Pancreas (tissue), 10 donors: ENCODE data around the gene ADIPOQ. TPM values are rescaled to one million over a fixed set of nuclear protein-coding genes. Genes with fewer than 3 reads are reported as not detected.
A peak's percentile ranks its signal among the peaks of the same experiment; 100 is the strongest.
"Not testable (repeated sequence)": the region's sequence is repeated elsewhere in the genome, so short reads cannot be mapped to it uniquely, and the experiment has no call there.

Experiments
- ATAC-seq, 4 donors: fragments of 200-7000 bp; cut with Tn5 transposase; one replicate each; pipeline versions ENCODE4 v1.8.0 to v1.9.1; 2020; ENCODE audit warnings: mild to moderate bottlenecking in 4 of 4, moderate library complexity in 4 of 4
- DNase-seq, 6 donors: peaks; one replicate each; pipeline ENCODE4 v3.0.0-alpha.2; 2020
- FAIRE-seq: peaks from 2 replicates; lab custom pipeline; 2012; peaks lifted over from hg19 to GRCh38; lab: Jason Lieb, UNC
- H3K27ac ChIP-seq, 4 donors: fragments of 200-600 bp; sonication (generic); 1 replicate in 3 of 4; 2 replicates in 1 of 4; pipeline versions ENCODE4 v1.5.0 to v1.8.0; 2020
- H3K27me3 ChIP-seq, 4 donors: fragments of 200-600 bp; one replicate each; pipeline ENCODE4 v1.8.0; 2021
- H3K36me3 ChIP-seq, 3 donors: fragments of 200-600 bp; sonication (generic) in 1 of 3; one replicate each; pipeline versions ENCODE4 v1.5.0 to v1.8.0; 2020 to 2021
- H3K4me1 ChIP-seq, 3 donors: fragments of 200-600 bp; one replicate each; pipeline ENCODE4 v1.8.0; 2021
- H3K4me3 ChIP-seq, 4 donors: fragments of 200-600 bp; sonication (generic) in 2 of 4; one replicate each; pipeline versions ENCODE4 v1.5.0 to v1.8.0; 2020 to 2021
- H3K9me3 ChIP-seq, 4 donors: fragments of 200-600 bp; one replicate each; pipeline ENCODE4 v1.8.0; 2021
- WGBS, 2 donors: extraction: QIAGEN DNeasy Blood & Tissue Kit; methylation state at CpG; one replicate each; pipeline ENCODE4 v1.1.7; 2013; 5-methylcytosine and 5-hydroxymethylcytosine counted together
- intact Hi-C, 3 donors: fragments of 100-400 bp; cut with DNase I; formaldehyde crosslinking; loops; one replicate each; pipeline versions ENCODE4 v1.11.1 to v1.14.2; 2022
- polyA plus RNA-seq, 2 donors: library from polyadenylated mRNA; stranded (reverse); fragments of 200-250 nt; gene quantifications; one replicate each; pipeline ENCODE4 v1.2.3, GENCODE V29; 2013
- total RNA-seq, 6 donors: library from RNA; stranded (reverse); fragmentation: NEBNext Ultra II Directional in 4 of 6; extraction: Animal tissue kit (Norgen Biotek cat#: 25700) in 4 of 6; gene quantifications; one replicate each; pipeline versions ENCODE4 v1.2.1 to v1.2.4, GENCODE V29; 2021 to 2023
- TF ChIP-seq, protein P1 (sequence below), 4 donors: fragments of 200-600 bp; sonication (generic) in 3 of 4; IDR thresholded peaks; one replicate each; pipeline versions ENCODE4 v1.5.0 to v1.8.0; 2021; ENCODE audit warnings: antibody characterized with exemption in 4 of 4
- donor health status: healthy with polysubstance abuse.
- donor health status: DM: no; HTN: no; CAD: no; lungs with moderate emphysema.
- donor health status: DM: no; HTN: no; CAD: no.
- donor health status: control.
- donor health status: control.
- donor health status: Bipolar disorder and iron deficiency.
- donor health status: DM: yes; HTN: yes; CAD: no.
- donor health status: DM: no; HTN: no; CAD: no.
- donor health status: DM: no; HTN: no; CAD: no.
- donor health status: DM: yes; HTN: yes; CAD: no.

ADIPOQ gene
- total and polyA plus RNA-seq, 8 donors = 0.03 to 15.1 (median 0.72) TPM

DNA sequence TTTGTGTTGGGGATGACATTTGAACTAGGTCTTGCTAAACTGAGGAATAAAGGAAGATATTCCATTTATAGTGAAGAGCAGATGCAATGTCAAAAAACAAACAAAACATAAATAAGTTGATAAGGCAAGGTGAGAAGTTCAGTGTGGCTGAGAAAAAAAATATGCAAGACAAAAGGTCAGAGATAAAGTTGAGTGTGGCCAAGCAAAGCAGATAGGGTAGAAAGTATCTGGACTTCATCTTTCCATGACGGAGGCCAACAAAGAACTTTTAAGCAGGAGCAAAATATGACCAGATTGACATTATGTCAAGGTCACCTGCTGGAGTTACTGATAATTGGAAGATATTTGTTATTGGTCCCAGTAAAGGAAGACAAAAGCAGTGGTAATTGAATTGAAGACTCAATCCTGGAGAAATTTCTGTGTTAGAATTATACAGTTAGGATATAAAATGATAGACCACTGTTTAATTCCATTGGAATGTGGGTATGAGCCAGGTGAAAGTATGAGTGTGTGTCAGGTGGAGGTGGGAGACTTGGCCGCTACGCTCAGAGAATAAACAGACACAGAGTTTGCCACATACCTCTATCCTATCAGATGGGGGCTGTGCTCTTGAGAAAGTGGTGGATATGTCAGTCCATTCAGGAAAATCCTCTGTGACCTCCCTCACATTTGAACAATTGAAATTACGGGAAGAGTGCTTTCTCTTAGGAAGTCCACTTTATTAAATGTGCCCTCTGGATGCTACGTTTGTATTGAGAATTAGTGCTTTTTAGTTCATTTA, 28.1 kb downstream of the ADIPOQ start:
- DNase-seq (no peak), ATAC-seq (peak in 3 of 4 donors; percentile 35 to 66 (median 40))
- 39 to 42% methylated on average over 5 of the region's 5 CpGs for WGBS, 2 donors

DNA sequence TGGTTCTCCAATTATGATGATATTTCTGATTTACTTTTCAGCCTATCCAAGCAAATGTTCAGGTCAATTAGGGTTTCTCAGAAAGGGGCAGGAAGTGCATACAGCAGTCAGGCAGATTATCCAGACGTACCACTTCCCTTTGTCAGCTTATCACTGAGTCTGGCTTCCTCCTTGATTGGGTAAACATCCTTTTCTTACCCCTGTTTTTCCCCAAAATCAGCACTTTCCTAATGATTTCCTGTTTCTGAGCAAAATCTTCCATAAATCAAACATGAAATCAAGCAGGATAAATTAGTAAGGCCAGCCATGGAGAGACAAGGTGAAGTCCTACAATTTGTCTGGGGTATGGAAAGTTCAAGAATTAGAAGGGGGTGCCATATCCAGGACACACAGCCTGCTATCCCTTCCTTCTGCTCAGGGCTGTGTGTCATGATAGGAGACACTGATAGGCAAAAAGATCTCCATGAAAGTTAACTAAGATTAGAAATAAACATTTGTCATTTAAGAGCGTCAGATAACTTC, 29.0 kb downstream of the ADIPOQ start:
- 60 to 66% methylated on average over 2 of the region's 2 CpGs for whole genome bisulfite sequencing, 2 donors
- H3K27ac ChIP-seq = no peak overlapping the region

More for the DNA sequence above, 28.1 kb downstream of the ADIPOQ start:
- intact Hi-C loops = no loop called here
- H3K9me3 ChIP-seq = no peaks in the 10 kb centered on the region
- FAIRE-seq = no peak
- H3K36me3 ChIP-seq = no peaks in the 10 kb centered on the region
- H3K4me3 ChIP-seq = no peak overlapping the region
- no peak overlapping the region for H3K27ac ChIP-seq
- TF ChIP-seq, protein P1, sequence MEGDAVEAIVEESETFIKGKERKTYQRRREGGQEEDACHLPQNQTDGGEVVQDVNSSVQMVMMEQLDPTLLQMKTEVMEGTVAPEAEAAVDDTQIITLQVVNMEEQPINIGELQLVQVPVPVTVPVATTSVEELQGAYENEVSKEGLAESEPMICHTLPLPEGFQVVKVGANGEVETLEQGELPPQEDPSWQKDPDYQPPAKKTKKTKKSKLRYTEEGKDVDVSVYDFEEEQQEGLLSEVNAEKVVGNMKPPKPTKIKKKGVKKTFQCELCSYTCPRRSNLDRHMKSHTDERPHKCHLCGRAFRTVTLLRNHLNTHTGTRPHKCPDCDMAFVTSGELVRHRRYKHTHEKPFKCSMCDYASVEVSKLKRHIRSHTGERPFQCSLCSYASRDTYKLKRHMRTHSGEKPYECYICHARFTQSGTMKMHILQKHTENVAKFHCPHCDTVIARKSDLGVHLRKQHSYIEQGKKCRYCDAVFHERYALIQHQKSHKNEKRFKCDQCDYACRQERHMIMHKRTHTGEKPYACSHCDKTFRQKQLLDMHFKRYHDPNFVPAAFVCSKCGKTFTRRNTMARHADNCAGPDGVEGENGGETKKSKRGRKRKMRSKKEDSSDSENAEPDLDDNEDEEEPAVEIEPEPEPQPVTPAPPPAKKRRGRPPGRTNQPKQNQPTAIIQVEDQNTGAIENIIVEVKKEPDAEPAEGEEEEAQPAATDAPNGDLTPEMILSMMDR (IDR thresholded peaks at IDR 0.05) = no peak
- no peaks in the 10 kb centered on the region for H3K27me3 ChIP-seq
- peaks cover 0 to 5% (median 0%) of the 10 kb centered on the region in 3 donors for H3K4me1 ChIP-seq

DNA sequence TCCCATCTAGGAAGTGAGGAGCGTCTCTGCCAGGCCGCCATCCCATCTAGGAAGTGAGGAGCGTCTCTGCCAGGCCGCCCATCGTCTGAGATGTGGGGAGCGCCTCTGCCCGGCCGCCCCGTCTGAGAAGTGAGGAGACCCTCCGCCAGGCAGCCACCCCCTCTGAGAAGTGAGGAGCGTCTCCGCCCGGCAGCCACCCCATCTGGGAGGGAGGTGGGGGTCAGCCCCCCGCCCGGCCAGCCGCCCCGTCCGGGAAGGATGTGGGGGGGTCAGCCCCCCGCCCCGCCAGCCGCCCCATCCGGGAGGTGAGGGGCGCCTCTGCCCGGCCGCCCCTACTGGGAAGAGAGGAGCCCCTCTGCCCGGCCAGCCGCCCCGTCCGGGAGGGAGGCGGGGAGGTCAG, 31.3 kb downstream of the ADIPOQ start:
- H3K4me1 ChIP-seq, intact Hi-C loops, H3K27ac ChIP-seq, H3K36me3 ChIP-seq, FAIRE-seq, H3K27me3 ChIP-seq, H3K4me3 ChIP-seq, ATAC-seq, H3K9me3 ChIP-seq: not testable (repeated sequence)
- WGBS, 2 donors = 89% methylated on average over 15 to 26 of the region's 30 CpGs
- DNase-seq = peak in 1 of 6 donors; percentile 50

More for the DNA sequence above, 29.0 kb downstream of the ADIPOQ start:
- ATAC-seq (peak in 1 of 4 donors; percentile 36), FAIRE-seq (no peak), DNase-seq (no peak)
- intact Hi-C loops = no loop called here
- Histone ChIP-seq H3K27me3 (no peaks in the 10 kb centered on the region), H3K36me3 (no peaks in the 10 kb centered on the region), H3K9me3 (no peaks in the 10 kb centered on the region), H3K4me3 (no peak overlapping the region), H3K4me1 (peaks cover 0 to 5% (median 0%) of the 10 kb centered on the region in 3 donors)
- TF ChIP-seq, protein P1 (IDR thresholded peaks at IDR 0.05) = no peak

DNA sequence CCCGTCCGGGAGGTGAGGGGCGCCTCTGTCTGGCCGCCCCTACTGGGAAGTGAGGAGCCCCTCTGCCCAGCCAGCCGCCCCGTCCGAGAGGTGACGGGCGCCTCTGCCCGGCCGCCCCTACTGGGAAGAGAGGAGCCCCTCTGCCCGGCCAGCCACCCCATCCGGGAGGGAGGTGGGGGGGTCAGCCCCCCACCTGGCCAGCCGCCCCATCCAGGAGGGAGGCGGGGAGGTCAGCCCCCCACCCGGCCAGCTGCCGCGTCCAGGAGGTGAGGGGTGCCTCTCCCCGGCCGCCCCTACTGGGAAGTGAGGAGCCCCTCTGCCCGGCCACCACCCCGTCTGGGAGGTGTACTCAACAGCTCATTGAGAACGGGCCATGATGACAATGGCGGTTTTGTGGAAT, 31.7 kb downstream of the ADIPOQ start:
- FAIRE-seq, H3K27ac ChIP-seq, H3K4me3 ChIP-seq, intact Hi-C loops, H3K27me3 ChIP-seq, DNase-seq, H3K9me3 ChIP-seq, ATAC-seq, H3K36me3 ChIP-seq, H3K4me1 ChIP-seq: not testable (repeated sequence)
- WGBS, 2 donors = 85 to 90% methylated on average over 5 to 12 of the region's 24 CpGs

DNA sequence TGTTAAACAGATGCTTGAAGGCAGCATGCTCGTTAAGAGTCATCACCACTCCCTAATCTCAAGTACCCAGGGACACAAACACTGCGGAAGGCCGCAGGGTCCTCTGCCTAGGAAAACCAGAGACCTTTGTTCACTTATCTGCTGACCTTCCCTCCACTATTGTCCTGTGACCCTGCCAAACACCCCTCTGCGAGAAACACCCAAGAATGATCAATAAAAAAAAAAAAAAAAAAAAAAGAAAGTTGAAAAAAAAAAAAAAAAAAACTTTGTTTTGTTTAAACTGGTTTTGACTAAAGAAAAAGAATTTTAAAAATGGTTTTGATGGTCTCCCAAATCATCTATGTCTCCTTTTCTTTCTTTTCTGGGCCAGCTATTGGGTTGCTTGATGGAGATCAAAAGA, 32.3 kb downstream of the ADIPOQ start:
- H3K4me1 ChIP-seq, H3K36me3 ChIP-seq, ATAC-seq, DNase-seq, H3K9me3 ChIP-seq, FAIRE-seq, intact Hi-C loops, H3K27me3 ChIP-seq, H3K27ac ChIP-seq, H3K4me3 ChIP-seq: not testable (repeated sequence)
- 26 to 53% methylated on average over 1 of the region's 4 CpGs for WGBS, 2 donors

DNA sequence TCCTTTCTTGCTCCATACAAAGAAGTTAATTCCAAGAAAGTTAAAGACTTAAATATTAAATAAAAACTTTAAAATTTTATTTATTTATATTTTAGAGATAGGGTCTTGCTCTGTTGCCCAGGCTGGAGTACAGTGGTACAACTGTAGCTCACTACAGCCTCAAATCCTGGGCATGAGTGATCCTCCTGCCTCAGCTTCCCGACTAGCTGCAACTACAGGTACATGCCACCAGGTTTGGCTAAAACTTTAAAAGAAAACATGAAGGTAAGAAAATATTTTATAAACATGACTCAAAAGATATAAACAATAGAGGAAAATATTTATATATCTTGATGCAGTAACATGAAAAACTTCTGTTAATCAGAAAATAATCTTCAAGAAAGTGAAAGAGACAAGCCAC, 33.2 kb downstream of the ADIPOQ start:
- FAIRE-seq (no peak), DNase-seq (no peak), ATAC-seq (no peak)
- TF ChIP-seq, protein P1 (IDR thresholded peaks at IDR 0.05) = no peak
- H3K4me1 ChIP-seq = peaks cover 0 to 2% (median 0%) of the 10 kb centered on the region in 3 donors
- no peak overlapping the region for H3K4me3 ChIP-seq
- no peaks in the 10 kb centered on the region for H3K27me3 ChIP-seq
- 0 to 3% methylated on average over 1 of the region's 1 CpG for WGBS, 2 donors
- no peak overlapping the region for H3K27ac ChIP-seq
- no peaks in the 10 kb centered on the region for H3K9me3 ChIP-seq
- H3K36me3 ChIP-seq = no peaks in the 10 kb centered on the region
- intact Hi-C loops = no loop called here
